ENCODE measurements around the gene NUDCD3. TPM values are rescaled to one million over a fixed set of nuclear protein-coding genes. Genes with fewer than 3 reads are reported as not detected.
"Not testable (repeated sequence)": the region's sequence is repeated elsewhere in the genome, so short reads cannot be mapped to it uniquely, and the experiment has no call there.

The NUDCD3 gene
- total RNA-seq, 1 donor from 2014 or later: 107 TPM

- intact Hi-C loops (cut with DNase I): no loop called here
- ATAC-seq (ENCODE audit: poor library complexity): no peak
Observed at GRCh38 chr7:44520574-44520973, 30.1 kb upstream of the NUDCD3 start.

GRCh38 chr7:44519546-44519945, 29.1 kb upstream of the NUDCD3 start:
- no peak for ATAC-seq (ENCODE audit: poor library complexity)
- intact Hi-C loops (cut with DNase I): no loop called here

More at GRCh38 chr7:44520574-44520973, 30.1 kb upstream of the NUDCD3 start:
- no peak for DNase-seq

GRCh38 chr7:44518761-44519160, 28.3 kb upstream of the NUDCD3 start:
- intact Hi-C loops (cut with DNase I): no loop called here
- DNase-seq: no peak

More at GRCh38 chr7:44519546-44519945, 29.1 kb upstream of the NUDCD3 start:
- DNase-seq: no peak

GRCh38 chr7:44517175-44517574, 26.7 kb upstream of the NUDCD3 start:
- ATAC-seq (ENCODE audit: poor library complexity) (no peak), DNase-seq (no peak)
- intact Hi-C loops (cut with DNase I): no loop called here

More at GRCh38 chr7:44518761-44519160, 28.3 kb upstream of the NUDCD3 start:
- no peak for ATAC-seq (ENCODE audit: poor library complexity)

GRCh38 chr7:44515590-44516268, 25.3 kb upstream of the NUDCD3 start:
- ATAC-seq (ENCODE audit: poor library complexity) (no peak), DNase-seq (no peak)
- intact Hi-C loops (cut with DNase I): no loop called here

GRCh38 chr7:44512736-44513135, 22.3 kb upstream of the NUDCD3 start:
- no peak for DNase-seq
- intact Hi-C loops (cut with DNase I): no loop called here
- ATAC-seq (ENCODE audit: poor library complexity): no peak

GRCh38 chr7:44511863-44512468, 21.5 kb upstream of the NUDCD3 start:
- ATAC-seq (ENCODE audit: poor library complexity) (no peak), DNase-seq (no peak)
- intact Hi-C loops (cut with DNase I): no loop called here

GRCh38 chr7:44511236-44511635, 20.8 kb upstream of the NUDCD3 start:
- DNase-seq: no peak
- no peak for ATAC-seq (ENCODE audit: poor library complexity)
- intact Hi-C loops (cut with DNase I): no loop called here

- DNase-seq (no peak), ATAC-seq (ENCODE audit: poor library complexity) (no peak)
- intact Hi-C loops (cut with DNase I): no loop called here
Observed at GRCh38 chr7:44508328-44509030, 18.0 kb upstream of the NUDCD3 start.

- DNase-seq; intact Hi-C loops (cut with DNase I); ATAC-seq (ENCODE audit: poor library complexity): not testable (repeated sequence)
Observed at GRCh38 chr7:44506592-44507288, 16.3 kb upstream of the NUDCD3 start.

GRCh38 chr7:44505595-44505994, 15.1 kb upstream of the NUDCD3 start:
- no peak for ATAC-seq (ENCODE audit: poor library complexity)
- intact Hi-C loops (cut with DNase I): no loop called here
- no peak for DNase-seq

- intact Hi-C loops (cut with DNase I): loop anchor here (5.0 kb wide), 1 partner anchor 64 kb away; no protein-coding TSS in a partner anchor
- peak; percentile 74 for ATAC-seq (ENCODE audit: poor library complexity)
Observed at GRCh38 chr7:44498230-44498954, 7.9 kb upstream of the NUDCD3 start.

GRCh38 chr7:44497155-44498027, 6.9 kb upstream of the NUDCD3 start:
- DNase-seq: no peak
- no peak for ATAC-seq (ENCODE audit: poor library complexity)
- intact Hi-C loops (cut with DNase I): loop anchor here (5.0 kb wide), 1 partner anchor 65 kb away; no protein-coding TSS in a partner anchor

More at GRCh38 chr7:44498230-44498954, 7.9 kb upstream of the NUDCD3 start:
- DNase-seq: no peak

GRCh38 chr7:44496385-44496784, 5.9 kb upstream of the NUDCD3 start:
- intact Hi-C loops (cut with DNase I): loop anchor here (5.0 kb wide), 1 partner anchor 66 kb away; no protein-coding TSS in a partner anchor
- ATAC-seq (ENCODE audit: poor library complexity) (no peak), DNase-seq (no peak)

GRCh38 chr7:44494960-44495359, 4.5 kb upstream of the NUDCD3 start:
- intact Hi-C loops (cut with DNase I): loop anchor here (5.0 kb wide), 1 partner anchor 67 kb away; no protein-coding TSS in a partner anchor
- DNase-seq: no peak
- no peak for ATAC-seq (ENCODE audit: poor library complexity)

GRCh38 chr7:44491229-44491628, 771 bp upstream of the NUDCD3 start:
- ATAC-seq (ENCODE audit: poor library complexity): no peak
- intact Hi-C loops (cut with DNase I): no loop called here
- DNase-seq: no peak

GRCh38 chr7:44489955-44490350, 505 bp downstream of the NUDCD3 start:
- intact Hi-C loops (cut with DNase I): no loop called here
- ATAC-seq (ENCODE audit: poor library complexity): peak; percentile 9

More at GRCh38 chr7:44489955-44490350, 505 bp downstream of the NUDCD3 start:
- DNase-seq: no peak
